HCEC 1CT (cell line): ENCODE measurements around the gene IFRD2.
"Not testable (repeated sequence)": the region's sequence is repeated elsewhere in the genome, so short reads cannot be mapped to it uniquely, and the experiment has no call there.

Experiments used
- DNase-seq: peaks from one replicate; pipeline ENCODE4 v3.0.0-alpha.2; 2017

IFRD2 gene

GRCh38 chr3:50324351-50325112, 32.3 kb upstream of the IFRD2 start:
- DNase-seq, result peak; percentile 39

GRCh38 chr3:50323614-50324199, 31.5 kb upstream of the IFRD2 start:
- no peak for DNase-seq

- no peak for DNase-seq
Measured at GRCh38 chr3:50323092-50323600, 30.9 kb upstream of the IFRD2 start.

- DNase-seq, result no peak
Measured at GRCh38 chr3:50322386-50323091, 30.3 kb upstream of the IFRD2 start, which contains the start of gene HYAL2. TSS of gene HYAL2 (minus strand) at chr3:50322745. CDS start at chr3:50320489, 2,256 bp downstream.

- no peak for DNase-seq
Measured at GRCh38 chr3:50322115-50322385, 29.8 kb upstream of the IFRD2 start.

- DNase-seq, result peak; percentile 91
Measured at GRCh38 chr3:50321336-50322114, 29.3 kb upstream of the IFRD2 start.

- DNase-seq, result peak; percentile 40
Measured at GRCh38 chr3:50320853-50321335, 28.7 kb upstream of the IFRD2 start.

- DNase-seq, result no peak
Measured at GRCh38 chr3:50319894-50320625, 27.8 kb upstream of the IFRD2 start.

- DNase-seq, result no peak
Measured at GRCh38 chr3:50319181-50319893, 27.1 kb upstream of the IFRD2 start.

GRCh38 chr3:50318615-50319014, 26.4 kb upstream of the IFRD2 start:
- DNase-seq, result no peak

- DNase-seq, result no peak
Measured at GRCh38 chr3:50318163-50318562, 25.9 kb upstream of the IFRD2 start.

- DNase-seq, result no peak
Measured at GRCh38 chr3:50317300-50317699, 25.1 kb upstream of the IFRD2 start.

- no peak for DNase-seq
Measured at GRCh38 chr3:50316657-50317242, 24.5 kb upstream of the IFRD2 start.

- DNase-seq, result no peak
Measured at GRCh38 chr3:50314816-50315215, 22.6 kb upstream of the IFRD2 start.

- DNase-seq, result no peak
Measured at GRCh38 chr3:50314342-50314741, 22.1 kb upstream of the IFRD2 start.

GRCh38 chr3:50312041-50312440, 19.8 kb upstream of the IFRD2 start:
- not testable (repeated sequence) for DNase-seq

GRCh38 chr3:50304601-50305000, 12.4 kb upstream of the IFRD2 start:
- peak; percentile 57 for DNase-seq

GRCh38 chr3:50303013-50303815, 11.0 kb upstream of the IFRD2 start, which contains the start of gene HYAL1:
TSS of gene HYAL1 (minus strand) at chr3:50303574. CDS start at chr3:50302956, 618 bp downstream.
- DNase-seq, result peak; percentile 7

GRCh38 chr3:50302095-50303012, 10.1 kb upstream of the IFRD2 start:
- DNase-seq, result no peak
